ENCODE measurements around the gene SCGB3A2.
"Not testable (repeated sequence)": the region's sequence is repeated elsewhere in the genome, so short reads cannot be mapped to it uniquely, and the experiment has no call there.

The SCGB3A2 gene

GRCh38 chr5:147863454-147864158 lies 14.9 kb upstream of the SCGB3A2 start:
- no peak for DNase-seq (ENCODE audit: low read depth)

DNA sequence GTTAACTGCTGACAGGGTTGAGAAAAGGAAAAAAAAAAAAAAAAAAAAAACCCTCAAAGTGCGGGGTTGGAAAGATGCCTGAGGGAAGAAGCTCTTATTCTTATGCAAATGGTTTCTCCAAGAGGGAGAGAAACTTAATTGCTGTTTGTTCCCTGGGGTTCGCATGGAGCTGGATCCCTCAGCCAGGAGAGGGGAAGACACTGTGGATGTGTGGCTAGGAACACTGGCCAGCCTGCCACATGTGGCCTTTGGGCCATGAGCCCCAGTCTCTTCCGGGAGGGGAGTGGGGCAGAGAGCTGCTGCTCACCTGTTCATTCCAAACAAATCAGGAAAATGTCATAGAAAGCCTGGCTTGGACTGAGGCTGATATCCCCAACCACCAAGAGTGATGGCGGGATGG lies 9.4 kb upstream of the SCGB3A2 start:
- DNase-seq (ENCODE audit: low read depth): no peak

- not testable (repeated sequence) for DNase-seq (ENCODE audit: low read depth)
Observed at GRCh38 chr5:147869892-147870291, 8.6 kb upstream of the SCGB3A2 start.

- not testable (repeated sequence) for DNase-seq (ENCODE audit: low read depth)
Observed at GRCh38 chr5:147871980-147872549, 6.4 kb upstream of the SCGB3A2 start.

DNA sequence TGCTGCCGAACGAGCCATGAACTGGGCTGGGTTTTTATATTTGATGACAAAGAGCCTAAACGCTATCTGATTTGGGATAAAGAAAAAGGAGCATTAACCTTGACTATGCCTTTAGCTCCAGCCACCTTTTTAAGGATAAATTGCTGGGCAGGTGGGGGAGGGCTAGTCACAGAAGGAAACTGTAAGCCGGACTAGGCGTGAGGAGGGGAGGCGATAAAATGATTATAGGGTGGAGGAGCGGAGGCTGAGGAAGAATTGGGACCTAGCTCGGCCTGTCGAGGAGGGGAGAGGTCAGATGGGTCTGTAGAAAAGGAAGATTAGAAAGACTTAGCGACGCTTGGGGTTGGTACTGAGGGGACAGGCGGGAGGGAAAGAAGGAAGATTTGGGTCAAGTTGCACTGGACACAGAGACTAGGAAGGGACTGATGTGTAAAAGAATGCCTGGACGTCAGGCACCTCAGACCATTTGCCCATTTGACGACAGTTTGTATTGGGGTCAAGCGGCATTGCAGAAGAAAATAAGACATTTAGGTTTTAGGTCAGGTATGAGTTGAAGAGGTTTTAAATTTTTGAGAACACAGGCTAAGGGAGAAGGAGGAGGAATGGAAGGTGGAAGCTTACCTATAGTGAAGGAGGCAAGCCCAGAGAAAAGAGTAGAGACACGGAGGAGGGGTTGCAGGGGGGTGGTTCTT lies 5.6 kb upstream of the SCGB3A2 start:
- not testable (repeated sequence) for DNase-seq (ENCODE audit: low read depth)

GRCh38 chr5:147874118-147874875 lies 4.2 kb upstream of the SCGB3A2 start:
- DNase-seq (ENCODE audit: low read depth): not testable (repeated sequence)

DNA sequence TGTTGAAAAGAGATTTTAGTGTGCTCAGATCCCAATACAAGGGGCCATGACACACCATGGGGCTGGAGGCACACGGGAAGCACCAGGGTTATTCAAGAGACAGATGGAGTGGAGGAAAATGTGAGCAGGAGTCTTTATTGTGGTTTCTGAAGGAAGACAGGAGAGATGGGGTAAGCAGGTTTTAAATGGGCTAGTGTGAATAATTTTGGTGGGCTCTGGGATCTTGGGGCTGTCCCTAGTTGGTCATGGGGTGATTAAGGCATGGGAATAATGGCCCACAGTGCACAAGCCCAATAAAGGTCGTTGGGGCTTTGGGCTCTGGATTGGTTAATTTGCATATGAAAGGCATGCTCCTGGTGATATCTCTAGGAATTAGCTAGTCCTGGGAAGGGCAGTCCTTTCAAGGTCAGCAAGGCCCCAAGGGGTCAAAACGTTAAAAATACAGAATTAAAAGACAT lies 3.6 kb upstream of the SCGB3A2 start:
- DNase-seq (ENCODE audit: low read depth): no peak

- DNase-seq (ENCODE audit: low read depth): no peak
Observed at GRCh38 chr5:147876141-147876540, 2.4 kb upstream of the SCGB3A2 start.

DNA sequence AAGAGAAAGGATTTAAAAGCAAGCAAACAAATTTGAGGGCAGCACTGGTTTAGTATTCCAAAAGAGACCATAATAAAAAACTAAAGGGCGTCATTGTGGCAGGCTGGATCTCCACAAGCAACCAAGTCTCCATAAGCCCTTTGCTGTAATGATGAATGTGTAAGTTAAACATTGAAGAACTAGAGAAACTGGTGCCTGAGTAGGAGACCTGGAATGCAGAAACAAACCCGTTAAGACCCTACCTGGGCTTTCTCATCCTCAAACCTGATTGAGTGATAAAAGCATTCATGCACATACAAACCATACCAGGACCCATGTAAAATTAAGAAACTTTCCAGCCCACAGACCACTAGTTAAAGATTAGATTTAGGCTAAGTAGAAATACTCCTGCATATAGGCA lies 1.9 kb upstream of the SCGB3A2 start:
- no peak for DNase-seq (ENCODE audit: low read depth)

GRCh38 chr5:147879784-147880183 lies 1.3 kb downstream of the SCGB3A2 start:
- DNase-seq (ENCODE audit: low read depth): no peak

GRCh38 chr5:147880487-147880886 lies 2.0 kb downstream of the SCGB3A2 start:
- no peak for DNase-seq (ENCODE audit: low read depth)

DNA sequence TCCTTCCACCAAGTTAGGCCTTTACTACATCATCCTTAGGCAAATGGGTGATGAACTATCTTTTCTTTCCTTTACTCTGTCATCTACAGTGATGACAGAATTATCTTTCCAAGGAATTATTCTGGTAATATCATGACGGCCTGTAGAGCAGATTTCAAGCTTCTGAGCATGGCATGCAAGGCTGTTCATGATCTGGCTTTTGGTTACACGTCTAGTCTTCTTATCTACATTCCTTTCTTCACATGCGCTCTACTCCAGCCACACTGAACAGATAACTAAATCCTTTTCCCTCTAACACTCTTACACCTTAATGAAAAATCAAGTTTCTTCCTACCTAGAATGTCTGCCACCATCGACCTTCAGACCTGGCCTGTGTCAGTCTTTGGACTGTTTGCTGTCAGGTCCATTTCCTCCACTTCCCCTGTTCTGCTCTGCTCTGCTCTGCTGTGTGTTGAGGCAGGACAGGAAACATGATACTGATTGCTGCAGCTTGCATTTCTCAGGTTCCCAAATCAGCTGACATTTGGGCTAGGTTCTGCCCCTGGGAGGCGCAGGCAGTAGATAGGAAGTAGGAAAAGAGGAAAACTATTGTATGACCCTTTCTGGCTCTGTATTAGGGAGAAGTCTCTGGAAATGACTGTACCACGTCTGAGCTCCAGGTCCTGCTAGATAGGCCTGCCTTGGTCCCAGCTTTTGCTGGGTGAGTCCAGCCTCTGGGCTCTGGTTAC lies 4.2 kb downstream of the SCGB3A2 start:
- no peak for DNase-seq (ENCODE audit: low read depth)

GRCh38 chr5:147887026-147887627 lies 8.6 kb downstream of the SCGB3A2 start:
- peak; percentile 22 for DNase-seq (ENCODE audit: low read depth)

DNA sequence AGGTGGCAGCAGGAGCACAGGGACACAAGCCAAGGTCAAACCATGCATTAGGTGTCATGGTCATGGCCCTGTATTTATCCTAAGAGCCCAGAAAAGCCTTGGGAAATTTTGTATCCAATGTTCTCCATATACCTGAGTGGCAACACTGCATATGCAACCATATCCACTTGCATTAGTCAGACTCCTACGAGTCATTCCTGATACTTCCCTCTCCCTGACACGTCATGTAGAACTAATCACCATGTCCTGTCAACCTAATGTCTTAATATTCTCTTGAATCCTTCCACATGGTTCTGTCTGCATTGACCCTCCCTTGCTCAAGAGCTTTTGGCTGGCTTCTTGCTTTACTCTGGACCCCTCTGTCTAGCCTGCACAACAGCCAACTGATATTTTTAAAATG lies 9.4 kb downstream of the SCGB3A2 start:
- DNase-seq (ENCODE audit: low read depth): peak; percentile 22

- DNase-seq (ENCODE audit: low read depth): no peak
Observed at GRCh38 chr5:147892696-147893296, 14.3 kb downstream of the SCGB3A2 start.

DNA sequence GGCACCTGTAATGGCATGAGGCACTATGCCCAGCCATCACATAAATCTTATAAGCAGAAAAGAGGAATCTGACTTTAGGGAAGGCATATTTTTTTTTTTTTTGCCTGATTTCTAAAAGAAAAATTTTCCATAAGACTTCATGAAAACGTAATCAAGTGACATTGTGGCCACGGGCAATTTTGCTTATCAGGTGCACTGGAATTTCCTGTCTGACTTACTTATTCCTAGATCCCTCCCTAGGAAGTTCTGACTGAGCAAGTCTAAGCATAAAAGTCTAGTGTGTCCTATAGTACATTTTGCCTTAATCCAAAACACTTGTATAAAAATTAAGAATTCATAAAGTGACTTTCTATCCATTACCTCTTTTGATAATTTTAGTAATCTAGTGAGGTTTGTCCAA lies 15.3 kb downstream of the SCGB3A2 start:
- no peak for DNase-seq (ENCODE audit: low read depth)

GRCh38 chr5:147895864-147896263 lies 17.4 kb downstream of the SCGB3A2 start:
- DNase-seq (ENCODE audit: low read depth): no peak

DNA sequence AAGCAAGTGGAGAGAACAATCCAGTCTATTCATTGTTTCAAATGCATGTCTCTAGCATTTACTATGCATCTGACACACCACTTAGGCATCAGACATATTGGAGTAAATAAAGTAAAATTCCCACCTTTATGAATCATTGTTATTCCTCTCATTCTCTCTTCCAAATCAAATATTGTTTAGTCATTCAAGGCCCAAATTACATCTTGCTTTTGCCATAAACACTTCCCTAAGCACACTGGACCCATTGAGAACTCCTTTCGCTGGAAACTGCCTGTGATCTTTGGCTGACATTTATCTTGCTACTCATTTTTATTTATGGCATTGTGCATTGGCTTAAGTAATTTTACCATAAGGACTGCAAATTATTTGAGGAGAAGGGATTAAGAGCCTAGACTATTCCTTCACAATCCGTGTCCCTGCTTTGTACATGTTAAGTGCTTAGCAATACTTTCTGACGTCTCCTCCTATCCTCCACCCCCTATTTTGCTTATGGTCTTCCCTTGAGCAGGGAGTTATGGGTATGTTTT lies 20.4 kb downstream of the SCGB3A2 start:
- no peak for DNase-seq (ENCODE audit: low read depth)

- DNase-seq (ENCODE audit: low read depth): no peak
Observed at GRCh38 chr5:147901599-147902039, 23.1 kb downstream of the SCGB3A2 start.

GRCh38 chr5:147902609-147903115 lies 24.2 kb downstream of the SCGB3A2 start:
- DNase-seq (ENCODE audit: low read depth): no peak

Data from stromal cell of bone marrow (primary cell).